Measurements from ENCODE around the gene STXBP6.

DNA sequence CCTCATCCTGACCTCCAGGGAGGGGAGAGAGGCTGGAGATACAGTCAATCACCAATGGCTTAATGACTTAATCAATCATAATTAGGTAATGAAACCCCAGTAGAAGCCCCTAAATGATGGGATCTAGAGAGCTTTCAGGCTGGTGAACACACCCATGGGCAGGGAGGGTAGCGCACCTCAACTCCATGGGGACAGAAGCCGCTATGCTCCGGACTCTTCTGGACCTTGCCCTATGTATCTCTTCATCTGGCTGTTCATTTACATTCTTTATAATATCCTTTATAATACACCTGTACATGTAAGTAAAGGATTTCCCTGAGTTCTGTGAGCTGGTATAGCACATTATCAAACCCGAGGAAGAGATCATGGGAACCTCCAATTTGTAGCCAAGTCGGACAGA lies 205.9 kb downstream of the STXBP6 start:
- TF ChIP-seq, protein P1, sequence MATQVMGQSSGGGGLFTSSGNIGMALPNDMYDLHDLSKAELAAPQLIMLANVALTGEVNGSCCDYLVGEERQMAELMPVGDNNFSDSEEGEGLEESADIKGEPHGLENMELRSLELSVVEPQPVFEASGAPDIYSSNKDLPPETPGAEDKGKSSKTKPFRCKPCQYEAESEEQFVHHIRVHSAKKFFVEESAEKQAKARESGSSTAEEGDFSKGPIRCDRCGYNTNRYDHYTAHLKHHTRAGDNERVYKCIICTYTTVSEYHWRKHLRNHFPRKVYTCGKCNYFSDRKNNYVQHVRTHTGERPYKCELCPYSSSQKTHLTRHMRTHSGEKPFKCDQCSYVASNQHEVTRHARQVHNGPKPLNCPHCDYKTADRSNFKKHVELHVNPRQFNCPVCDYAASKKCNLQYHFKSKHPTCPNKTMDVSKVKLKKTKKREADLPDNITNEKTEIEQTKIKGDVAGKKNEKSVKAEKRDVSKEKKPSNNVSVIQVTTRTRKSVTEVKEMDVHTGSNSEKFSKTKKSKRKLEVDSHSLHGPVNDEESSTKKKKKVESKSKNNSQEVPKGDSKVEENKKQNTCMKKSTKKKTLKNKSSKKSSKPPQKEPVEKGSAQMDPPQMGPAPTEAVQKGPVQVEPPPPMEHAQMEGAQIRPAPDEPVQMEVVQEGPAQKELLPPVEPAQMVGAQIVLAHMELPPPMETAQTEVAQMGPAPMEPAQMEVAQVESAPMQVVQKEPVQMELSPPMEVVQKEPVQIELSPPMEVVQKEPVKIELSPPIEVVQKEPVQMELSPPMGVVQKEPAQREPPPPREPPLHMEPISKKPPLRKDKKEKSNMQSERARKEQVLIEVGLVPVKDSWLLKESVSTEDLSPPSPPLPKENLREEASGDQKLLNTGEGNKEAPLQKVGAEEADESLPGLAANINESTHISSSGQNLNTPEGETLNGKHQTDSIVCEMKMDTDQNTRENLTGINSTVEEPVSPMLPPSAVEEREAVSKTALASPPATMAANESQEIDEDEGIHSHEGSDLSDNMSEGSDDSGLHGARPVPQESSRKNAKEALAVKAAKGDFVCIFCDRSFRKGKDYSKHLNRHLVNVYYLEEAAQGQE (IDR thresholded peaks at IDR 0.05; ENCODE audit: borderline replicate concordance) = no peak
- no peak for TF ChIP-seq EZH2 (IDR thresholded peaks at IDR 0.05; ENCODE audit: borderline replicate concordance, insufficient read depth, low read length, poor library complexity, severe bottlenecking)
- TF ChIP-seq, protein P2, sequence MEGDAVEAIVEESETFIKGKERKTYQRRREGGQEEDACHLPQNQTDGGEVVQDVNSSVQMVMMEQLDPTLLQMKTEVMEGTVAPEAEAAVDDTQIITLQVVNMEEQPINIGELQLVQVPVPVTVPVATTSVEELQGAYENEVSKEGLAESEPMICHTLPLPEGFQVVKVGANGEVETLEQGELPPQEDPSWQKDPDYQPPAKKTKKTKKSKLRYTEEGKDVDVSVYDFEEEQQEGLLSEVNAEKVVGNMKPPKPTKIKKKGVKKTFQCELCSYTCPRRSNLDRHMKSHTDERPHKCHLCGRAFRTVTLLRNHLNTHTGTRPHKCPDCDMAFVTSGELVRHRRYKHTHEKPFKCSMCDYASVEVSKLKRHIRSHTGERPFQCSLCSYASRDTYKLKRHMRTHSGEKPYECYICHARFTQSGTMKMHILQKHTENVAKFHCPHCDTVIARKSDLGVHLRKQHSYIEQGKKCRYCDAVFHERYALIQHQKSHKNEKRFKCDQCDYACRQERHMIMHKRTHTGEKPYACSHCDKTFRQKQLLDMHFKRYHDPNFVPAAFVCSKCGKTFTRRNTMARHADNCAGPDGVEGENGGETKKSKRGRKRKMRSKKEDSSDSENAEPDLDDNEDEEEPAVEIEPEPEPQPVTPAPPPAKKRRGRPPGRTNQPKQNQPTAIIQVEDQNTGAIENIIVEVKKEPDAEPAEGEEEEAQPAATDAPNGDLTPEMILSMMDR (IDR thresholded peaks at IDR 0.05; ENCODE audit: poor library complexity, severe bottlenecking) = no peak

Data from neural cell (in vitro differentiated cells).